B cell (primary cell): ENCODE results near the gene RPTN.

Experiments
- EZH2 ChIP-seq: IDR thresholded peaks from 2 replicates; pipeline ENCODE4 v1.6.1; 2012; ENCODE audit warnings: borderline replicate concordance, low read depth, mild to moderate bottlenecking, moderate library complexity, low read length; ENCODE audit not compliant: insufficient read depth, poor library complexity, severe bottlenecking
- TF ChIP-seq, protein P1 (sequence below): fragments of 200-600 bp; IDR thresholded peaks from one replicate; pipeline ENCODE4 v1.8.0; 2022; ENCODE audit warnings: antibody characterized with exemption, mild to moderate bottlenecking

DNA sequence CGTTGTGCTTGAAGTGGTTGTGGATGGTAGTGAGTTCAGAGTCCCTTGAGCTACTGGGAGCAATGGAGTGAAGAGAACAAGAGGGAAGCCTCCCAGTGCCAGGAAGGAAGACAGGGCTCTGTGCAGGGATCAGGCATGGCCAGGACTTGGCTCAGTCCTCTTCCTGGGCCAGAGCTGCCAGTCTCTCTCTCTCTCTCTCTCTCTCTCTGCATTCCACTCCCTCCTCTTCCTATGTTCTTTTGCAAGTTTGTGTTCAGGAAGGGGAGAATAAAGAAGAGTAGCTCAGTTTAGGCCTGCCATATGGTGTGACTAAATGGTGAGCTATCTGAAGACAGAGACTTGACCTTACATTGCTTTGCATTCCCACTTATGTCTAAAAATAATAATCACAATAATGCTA lies 20.5 kb upstream of the RPTN start:
- TF ChIP-seq EZH2: no peak
- TF ChIP-seq, protein P1, sequence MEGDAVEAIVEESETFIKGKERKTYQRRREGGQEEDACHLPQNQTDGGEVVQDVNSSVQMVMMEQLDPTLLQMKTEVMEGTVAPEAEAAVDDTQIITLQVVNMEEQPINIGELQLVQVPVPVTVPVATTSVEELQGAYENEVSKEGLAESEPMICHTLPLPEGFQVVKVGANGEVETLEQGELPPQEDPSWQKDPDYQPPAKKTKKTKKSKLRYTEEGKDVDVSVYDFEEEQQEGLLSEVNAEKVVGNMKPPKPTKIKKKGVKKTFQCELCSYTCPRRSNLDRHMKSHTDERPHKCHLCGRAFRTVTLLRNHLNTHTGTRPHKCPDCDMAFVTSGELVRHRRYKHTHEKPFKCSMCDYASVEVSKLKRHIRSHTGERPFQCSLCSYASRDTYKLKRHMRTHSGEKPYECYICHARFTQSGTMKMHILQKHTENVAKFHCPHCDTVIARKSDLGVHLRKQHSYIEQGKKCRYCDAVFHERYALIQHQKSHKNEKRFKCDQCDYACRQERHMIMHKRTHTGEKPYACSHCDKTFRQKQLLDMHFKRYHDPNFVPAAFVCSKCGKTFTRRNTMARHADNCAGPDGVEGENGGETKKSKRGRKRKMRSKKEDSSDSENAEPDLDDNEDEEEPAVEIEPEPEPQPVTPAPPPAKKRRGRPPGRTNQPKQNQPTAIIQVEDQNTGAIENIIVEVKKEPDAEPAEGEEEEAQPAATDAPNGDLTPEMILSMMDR: no peak
